ENCODE data around the gene SYPL1.
A peak's percentile ranks its signal among the peaks of the same experiment; 100 is the strongest.
"Not testable (repeated sequence)": the region's sequence is repeated elsewhere in the genome, so short reads cannot be mapped to it uniquely, and the experiment has no call there.

Gene SYPL1

DNA sequence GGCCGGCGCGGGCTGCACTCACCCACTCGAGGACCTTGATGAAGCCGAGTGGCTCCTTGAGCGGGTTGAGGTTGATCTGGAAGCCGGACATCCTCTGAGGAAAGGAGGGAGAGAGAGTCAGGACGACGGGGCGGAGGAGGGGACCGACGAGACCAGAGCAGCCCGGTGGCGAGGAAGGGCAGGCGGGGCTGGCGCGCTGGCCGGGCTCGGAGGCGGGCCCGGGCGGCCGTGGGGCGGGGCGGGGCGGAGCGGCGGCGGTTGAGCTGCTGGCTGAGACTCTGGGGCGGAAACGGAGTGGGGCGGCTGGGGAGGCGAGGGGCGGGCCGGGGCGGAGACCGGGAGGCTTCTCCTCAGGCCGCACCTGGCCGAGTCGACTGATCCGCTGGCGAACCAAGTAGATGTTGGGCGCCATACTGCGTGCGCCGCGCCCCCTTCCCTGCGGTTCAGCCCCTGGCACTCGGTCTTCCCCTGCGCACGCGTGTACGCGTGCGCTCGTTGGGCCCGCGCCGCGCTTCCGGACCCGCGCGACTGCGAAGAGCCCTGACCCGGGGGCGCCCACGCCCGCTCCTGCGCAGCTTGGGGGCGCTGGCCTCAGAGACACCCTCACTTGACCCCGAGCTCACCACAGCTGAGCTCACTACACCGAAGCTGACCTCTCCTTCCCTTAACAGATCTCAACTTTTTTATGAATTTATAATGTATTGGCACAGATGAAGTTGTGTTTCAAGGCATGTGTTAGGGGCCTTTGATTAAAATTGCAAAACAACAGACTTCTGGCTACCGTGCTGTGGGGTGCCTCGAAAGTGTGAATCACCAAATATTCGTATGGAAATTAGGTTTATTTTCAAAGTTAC is at the start of gene SYPL1:
Gene SYPL1 (minus strand): TSS at position 195 of the 854 bp plus-strand sequence. CDS start 104 bp downstream, at position 91.
- DNase-seq, result peak; percentile 94

DNA sequence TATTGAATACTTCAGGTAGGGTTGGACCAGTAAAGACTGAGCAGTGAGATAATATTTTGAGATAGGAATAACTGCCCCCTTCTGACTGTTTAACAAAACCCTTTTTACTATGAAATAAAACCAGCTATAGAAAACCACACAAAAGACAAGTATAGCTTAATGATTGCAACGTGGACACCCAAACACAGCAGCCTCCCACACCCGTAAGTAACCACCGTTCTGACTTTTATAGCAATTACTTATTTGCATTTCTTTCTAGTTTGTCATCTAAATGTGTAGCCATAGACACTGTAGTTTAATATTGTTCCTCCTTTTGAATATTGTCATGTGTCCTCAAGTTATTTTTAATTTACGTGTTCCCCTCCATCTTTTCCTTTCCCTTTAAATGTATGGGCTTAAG is 42.9 kb upstream of the SYPL1 start:
- DNase-seq, result no peak

DNA sequence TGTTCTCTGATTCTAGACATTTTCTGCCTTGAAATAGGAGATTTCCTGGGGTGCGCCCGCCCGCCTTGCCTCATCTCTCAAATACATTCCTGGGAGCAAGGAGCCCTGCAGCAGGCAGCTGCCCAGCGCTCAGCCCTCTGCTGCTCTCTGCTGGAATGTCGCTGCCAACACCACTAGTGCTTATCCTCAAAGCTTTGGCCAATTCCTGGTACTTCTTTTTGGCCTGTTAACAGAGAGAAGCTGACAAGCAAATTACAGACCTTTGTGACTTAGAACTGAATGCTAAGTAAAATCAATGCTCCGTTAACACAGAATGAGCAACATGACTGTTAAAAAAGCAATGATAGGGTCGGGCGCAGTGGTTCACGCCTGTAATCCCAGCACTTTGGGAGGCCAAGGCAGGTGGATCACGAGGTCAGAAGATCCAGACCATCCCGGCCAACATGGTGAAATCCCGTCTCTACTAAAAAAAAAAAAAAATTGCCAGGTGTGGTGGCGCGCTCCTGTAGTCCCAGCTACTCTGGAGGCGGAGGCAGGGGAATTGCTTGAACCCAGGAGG is 41.9 kb upstream of the SYPL1 start:
- DNase-seq, result peak; percentile 77

DNA sequence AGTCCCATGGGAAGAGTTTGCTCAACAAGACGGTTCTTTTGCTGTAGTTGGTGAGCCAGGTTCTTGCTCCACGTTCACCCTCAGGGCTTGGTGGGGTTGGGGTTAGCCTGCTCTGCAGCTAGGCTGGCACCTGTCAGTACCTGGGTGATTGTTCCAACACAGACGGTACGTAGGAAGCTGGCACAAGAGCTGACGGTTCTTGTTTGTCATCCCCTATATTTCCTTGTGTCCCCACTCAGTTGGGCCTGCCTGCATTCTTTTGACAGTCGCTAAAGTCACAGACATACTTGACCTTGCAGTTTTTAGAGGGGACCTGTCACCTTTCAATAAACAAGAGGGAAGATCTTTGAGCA is 40.2 kb upstream of the SYPL1 start:
- no peak for DNase-seq

DNA sequence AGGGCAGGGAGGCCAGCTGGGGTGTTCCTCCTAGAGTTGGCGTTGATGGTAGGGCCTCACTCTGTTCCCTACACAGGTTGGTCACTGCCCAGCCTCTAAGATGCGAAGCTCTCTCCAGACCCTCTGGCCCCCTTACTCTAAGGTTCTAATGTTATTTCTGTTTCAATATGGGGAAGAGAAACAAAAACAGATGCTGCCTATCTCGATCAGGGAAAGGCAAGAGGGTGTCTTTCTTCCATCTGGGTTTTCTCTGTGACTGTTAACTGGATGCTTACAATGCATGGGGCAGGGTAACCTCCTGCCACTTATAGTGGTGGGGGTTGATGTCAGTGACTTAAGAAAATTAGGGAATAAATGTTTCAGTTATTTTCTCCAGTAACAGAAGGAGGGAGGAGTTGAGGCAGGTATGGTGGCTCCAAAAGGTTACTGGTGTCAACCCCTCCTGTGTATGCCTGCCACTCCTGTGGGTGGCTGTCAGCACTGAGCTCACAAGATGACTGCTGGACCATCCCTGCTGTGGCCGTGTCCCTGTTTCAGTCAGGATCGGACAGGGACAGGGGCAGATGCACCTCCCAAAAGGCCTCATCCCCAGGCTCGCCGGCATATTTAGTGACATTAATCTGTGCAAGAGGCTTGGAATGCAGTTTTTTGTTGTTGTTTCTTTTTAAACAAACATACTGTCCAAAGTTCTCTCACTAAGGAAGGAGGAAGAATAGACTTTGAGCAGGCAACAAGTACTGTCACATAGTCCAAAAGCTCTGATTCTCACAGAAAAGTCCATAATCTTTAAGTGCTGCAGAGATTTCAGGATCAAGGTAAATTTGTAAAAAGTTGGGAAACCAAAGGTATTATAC is 39.6 kb upstream of the SYPL1 start:
- DNase-seq, result no peak

DNA sequence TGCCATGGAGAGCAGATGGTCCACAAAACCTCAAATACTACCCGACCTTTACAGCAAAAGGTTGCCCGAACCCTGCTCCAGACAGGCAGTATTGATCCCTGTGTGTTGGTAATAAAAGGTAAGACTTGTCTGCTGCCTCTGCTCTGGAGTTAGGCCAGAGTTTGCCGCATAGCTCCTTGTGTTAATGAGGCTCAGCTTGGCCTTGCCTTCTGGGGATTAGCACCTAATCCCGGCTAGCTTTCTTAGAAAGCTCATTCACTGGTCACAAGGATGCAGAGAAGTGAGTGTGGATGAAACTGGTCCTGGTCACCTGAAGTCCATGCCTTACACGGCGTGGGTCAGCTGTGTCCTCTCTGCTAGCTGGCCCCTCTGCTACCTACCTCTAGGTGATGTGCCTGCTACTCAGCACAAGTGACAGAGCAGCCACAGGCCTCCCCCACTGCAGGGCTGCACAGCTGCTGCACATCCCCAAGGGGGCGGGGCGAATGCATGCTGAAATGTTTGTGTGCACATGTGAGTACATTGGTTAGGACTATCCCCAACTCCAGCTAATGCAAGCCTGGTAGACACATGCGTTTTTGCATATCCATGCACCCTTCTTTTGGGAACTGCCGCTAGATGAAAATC is 31.7 kb upstream of the SYPL1 start:
- no peak for DNase-seq

DNA sequence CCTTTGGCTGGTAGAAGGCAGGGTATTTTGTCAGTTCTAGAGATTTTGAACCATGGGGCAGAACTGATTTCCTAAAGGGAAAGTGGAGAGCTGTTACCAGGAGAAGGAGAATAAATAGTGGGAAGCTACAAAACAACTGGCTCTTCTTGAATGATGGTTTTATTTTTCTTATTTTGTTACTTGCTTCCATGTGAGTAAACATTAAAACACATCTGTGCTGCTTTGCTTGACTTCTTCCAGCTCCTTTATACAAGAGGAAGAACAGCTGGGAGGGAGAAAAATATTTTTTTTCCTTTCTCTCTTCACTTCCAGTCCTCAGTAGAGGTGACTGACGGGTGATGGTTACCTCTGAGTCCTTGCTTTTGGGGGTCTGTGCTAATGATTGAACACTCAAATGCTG is 30.0 kb upstream of the SYPL1 start:
- DNase-seq, result no peak

DNA sequence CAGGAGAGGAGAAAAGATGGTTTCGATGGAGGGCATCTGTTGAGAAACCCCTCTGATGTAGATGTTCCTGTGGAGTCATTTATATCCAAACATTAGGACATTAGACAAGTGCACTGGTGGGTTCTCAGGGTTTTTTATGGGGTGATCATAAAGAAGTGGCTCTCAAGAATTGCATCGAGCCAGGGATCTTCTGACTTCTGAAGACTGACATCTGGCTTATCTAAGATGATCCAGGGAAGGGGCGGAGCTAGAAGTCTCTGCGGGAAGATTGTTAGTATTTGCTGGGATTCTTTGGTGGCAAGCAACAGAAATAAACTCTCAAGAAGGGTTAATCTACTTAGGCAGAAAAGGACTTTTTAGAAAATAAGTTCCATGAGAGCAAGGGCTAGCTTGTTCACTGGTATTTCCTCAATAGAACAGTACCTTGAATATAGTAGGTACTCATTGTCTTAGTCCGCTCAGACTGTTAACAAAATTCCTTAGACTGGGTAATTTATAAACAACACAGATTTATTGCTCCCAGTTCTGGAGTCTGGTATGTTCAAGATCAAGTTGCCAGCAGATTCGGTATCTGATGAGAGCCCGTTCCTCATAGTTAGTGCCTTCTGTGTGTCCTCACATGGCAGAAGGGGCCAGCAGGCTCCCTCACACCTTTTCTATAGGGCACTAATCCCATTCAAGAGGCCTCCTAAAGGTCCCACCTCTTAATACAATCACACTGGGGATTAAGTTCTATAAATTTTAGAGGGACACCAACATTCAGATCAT is 28.5 kb upstream of the SYPL1 start:
- no peak for DNase-seq

DNA sequence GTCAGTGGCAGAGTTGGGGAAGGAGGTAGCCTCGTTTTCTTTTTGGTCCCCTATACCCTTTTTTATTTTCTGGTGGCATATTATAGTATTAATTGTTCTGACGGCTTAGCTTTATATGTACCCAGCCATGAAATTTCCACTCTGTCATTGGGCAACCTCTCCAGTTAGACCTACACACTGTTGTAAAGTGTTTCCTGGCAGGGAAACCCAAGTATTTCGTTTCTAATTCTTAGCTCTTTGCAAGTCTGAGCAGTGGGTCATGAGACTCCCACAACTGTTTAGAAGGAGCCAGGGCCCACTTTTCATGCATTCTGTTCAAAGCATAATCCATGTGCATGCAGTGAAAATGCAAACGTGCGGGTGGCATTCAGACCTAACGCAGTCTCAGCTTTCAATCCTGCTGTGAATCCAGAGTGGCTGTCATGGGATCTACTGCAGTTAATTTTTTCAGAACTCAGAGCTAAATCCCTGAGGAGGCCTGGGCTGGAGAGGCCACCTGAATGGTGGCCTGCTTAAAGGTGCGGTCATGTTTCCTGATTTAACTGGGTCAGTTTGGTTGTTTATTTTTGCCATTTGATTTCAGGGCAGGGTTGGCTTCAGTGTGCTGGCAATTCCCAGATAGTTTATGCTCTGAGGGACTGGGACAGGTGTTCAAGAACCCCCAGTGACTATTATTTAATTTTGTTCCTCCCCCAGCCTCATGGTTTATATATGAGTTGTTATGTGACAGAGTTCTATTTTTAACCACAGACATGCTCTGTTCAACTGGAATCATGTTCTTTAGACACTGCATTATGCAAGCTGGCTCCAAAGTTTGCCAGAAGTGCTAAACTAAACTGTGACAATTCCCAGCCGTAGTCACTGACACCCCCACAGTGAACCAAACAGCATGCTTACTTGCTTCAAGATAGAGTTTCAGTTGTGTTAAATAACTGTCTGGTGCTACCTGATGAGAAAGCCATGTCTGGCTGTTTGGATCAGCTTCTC is 27.4 kb upstream of the SYPL1 start:
- DNase-seq, result no peak

DNA sequence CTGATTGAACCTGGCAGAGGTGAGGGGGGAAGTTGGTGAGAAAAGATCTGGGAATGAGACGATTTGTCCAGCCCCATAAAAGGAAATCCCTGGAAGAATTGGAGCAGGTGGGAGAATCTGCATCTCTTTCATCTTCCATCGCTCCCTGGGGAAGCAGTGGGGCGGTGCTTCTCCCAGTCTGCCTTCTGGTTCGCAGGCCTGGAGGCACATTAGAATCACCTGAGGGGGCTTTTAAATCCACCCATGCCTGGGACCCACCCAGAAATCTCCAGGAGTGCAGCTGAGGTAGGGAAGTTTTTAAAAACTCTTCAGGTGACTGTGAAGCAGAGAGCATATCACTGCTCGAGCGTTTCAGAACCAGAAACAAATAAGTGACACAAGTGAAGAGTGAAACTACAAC is 26.7 kb upstream of the SYPL1 start:
- DNase-seq, result no peak

DNA sequence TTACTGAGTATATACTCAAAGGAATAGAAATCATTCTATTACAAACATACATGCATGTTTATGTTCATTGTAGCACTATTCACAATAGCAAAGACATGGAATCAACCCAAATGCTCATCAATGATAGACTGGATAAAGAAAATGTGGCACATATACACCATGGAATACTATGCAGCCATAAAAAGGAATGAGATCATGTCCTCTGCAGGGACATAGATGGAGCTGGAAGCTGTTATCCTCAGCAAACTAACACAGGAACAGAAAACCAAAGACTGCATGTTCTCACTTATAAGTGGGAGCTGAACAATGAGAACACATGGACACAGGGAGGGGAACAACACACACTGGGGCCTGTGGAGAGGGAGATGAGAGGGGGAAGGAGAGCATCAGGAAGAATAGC is 26.1 kb upstream of the SYPL1 start:
- not testable (repeated sequence) for DNase-seq

DNA sequence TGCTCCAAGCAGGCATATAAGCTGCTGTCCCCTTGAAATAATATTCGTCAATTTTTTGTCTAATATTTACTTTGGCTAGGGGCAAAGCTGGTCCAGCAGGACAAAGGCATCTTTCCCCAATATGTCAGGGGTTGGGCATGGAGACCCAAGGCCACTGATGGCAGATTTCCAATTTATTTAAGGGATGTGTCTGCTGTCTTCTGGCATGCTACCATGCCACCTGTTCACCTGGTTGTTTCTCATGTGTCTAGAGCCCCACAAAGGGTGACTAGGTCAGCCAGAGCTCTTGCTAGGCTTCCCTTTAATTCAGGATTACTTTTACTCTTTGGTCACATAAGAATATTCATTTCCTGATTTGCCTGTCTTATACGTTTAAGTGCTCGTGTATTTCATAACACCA is 22.1 kb upstream of the SYPL1 start:
- DNase-seq, result no peak

DNA sequence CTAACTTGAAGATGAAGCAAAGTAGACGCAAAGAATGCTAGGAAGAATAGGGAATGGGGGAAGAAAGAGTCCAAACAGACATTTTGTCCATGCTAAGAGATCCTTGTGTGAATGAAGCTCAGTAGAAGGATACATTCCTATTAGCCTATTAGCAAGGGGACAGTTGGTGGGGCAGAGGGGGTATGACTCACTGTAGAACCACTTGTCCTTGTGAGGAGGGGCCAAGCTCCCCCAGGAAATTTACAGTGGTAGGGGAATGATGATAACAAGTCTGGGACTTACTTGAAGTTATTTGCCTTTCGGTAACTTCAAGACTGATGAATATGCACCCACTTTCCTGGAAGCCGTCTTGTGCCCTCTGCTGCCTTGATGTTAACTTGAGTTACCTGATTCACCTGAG is 17.2 kb upstream of the SYPL1 start:
- DNase-seq, result no peak

DNA sequence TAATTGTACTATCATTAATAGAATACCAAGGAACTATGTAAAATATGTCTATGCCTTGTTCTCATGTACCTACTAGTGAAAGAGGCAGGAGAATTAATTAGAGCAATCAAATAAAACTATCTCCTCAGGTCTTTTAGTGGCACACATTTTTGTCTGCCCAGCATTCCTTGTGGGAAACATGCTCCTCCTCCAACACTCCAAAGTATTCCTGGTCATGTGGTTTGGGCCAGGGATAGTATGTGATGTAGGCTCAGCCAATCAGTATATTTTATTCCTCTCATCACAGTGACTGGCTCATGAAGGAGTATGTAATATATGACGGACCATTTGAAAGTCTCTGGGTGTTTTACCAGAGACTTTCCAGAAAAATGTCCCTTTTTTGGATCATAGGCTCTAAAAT is 16.7 kb upstream of the SYPL1 start:
- no peak for DNase-seq

DNA sequence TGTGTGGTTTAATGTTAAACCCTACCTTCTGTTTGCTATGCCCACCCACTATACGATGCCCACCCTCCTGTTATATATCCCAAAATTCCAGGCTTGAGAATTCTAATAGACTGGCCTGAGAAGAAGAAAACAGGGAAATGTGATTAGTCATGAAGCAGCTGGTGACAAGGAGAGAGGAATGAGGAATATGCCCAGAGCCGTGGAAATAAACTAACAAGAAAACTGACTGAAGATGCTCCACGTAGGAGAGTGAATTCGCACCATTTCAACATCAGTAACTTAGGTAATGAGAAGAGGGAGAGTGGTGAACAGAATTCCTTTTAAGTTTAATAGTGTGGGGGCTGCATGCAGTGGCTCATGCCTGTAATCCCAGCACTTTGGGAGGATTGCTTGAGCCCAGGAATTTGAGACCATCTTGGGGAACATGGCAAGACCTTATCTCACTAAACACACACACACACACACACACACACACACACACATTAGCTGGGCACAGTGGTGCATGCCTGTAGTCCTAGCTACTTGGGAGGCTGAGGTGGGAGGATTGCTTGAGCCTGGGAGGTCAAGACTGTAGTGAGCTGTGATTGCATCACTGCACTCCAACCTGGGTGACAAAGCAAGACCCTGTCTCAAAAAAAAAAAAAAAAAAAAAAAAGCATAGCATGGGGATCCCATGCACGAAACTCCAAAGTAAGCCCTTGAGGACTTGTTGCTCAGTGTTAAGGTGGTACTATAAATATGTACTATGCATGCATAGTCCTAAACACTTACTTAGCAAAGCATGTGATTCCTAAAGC is 16.1 kb upstream of the SYPL1 start:
- DNase-seq, result no peak

DNA sequence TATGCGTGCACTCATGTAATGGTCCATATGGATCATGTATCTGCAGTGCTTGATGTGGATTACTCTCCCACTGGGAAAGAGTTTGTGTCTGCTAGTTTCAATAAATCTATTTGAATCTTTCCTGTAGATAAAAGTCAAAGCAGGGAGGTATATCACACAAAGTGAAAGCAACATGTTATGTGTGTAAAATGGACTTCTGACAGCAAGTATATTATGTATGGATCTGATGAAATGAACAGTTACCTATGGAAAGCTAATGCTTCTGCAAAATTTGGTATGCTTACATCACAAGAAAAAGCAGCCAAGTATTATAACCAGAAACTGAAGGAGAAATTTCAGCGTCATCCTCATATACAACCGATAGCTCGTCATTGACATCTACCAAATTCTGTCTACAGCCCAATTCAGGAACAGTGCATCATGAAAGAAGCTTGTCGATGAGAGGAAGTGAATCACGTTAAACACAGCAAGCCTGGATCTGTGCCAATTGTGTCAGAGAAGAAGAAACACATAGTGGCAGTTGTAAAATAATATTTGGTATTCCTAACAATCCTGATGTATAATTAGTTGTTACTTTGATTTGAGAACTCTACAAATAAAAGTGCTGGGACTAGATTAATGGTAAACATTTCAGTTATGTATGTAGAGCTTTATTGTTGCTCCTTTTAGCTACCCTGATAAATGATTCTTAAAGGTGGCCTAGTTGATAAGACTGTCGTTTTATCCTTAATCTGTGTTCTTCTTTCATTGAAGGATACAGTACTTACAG is 14.2 kb upstream of the SYPL1 start:
- peak; percentile 42 for DNase-seq

DNA sequence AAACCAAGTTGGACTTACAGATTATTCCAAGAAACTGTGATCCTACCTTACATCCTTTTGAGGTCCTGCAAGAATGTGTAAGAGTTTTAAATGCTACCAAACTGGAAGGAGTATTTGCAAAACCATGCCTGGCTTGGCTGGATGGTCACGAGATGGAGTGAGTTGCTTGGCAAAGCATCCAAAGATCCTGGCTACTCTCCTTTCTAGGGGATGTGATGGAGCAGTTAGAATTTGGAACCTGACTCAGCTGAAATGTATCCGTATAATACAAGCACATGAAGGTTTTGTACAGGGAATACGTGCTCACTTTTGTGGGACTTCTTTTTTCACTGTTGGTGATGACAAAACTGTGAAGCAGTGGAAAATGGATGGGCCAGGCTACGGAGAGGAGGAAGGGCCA is 13.3 kb upstream of the SYPL1 start:
- DNase-seq, result no peak

DNA sequence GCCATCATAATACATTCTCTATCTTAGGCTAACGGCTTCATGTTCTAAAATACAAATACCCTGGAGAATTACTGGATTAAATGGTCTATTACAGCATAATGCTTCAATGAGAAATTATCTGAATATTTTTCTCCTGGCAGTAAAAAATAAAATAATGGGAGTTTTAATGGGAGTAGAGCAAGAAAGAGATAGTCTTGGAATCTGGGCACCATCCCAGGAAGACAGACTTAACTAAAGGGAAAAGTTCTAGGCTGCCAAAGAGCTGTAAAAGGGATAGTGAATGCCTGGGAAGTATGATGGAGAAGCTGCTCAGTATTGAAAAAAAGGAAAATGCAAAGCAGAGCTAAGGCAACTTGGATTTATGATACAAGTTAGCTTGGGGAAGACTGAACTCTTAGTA is 12.1 kb upstream of the SYPL1 start:
- DNase-seq, result no peak

DNA sequence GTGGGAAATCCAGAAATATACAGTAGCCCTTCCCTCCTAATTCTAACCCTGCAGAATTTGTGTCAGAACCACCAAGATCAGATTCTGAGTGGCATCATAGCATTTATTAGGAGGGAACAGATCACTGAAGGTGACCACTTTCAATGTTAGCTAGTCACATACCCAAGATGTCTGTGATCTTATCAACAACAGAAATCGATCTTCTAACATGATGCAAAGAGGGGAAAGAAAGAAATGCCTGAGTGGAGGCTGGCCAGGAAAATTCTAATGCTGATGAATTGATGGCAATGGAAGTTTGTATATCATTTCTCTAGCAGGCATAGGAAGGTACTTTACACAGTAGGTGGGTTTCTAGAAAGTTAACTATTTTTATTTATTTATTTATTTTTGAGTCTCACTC is 10.6 kb upstream of the SYPL1 start:
- no peak for DNase-seq

Data from CD4-positive, alpha-beta T cell treated with Interleukin-12 subunit alpha and Interleukin-12 subunit beta, for 1 hour (primary cell).